C4-2B (cell line): Measurements from ENCODE around the gene MEA1.

Source experiments
- CTCF ChIP-seq: fragments of 450-650 bp; conservative IDR thresholded peaks from 2 replicates; pipeline ENCODE4 v1.5.1; 2017; ENCODE audit warnings: mild to moderate bottlenecking
- ZFX ChIP-seq: fragments of 450-650 bp; IDR thresholded peaks from 2 replicates; pipeline ENCODE4 v1.6.1; 2017

- TF ChIP-seq CTCF = no peak
- TF ChIP-seq ZFX = no peak
Measured at GRCh38 chr6:43020052-43020705, 6.4 kb upstream of the MEA1 start.
